HG03571 (cell line): ENCODE data around the gene SCGB1C2.

Source experiments
- ATAC-seq: cut with Tn5 transposase; IDR thresholded peaks from one replicate; pipeline ENCODE4 v1.9.1; 2021; ENCODE audit not compliant: unreplicated experiment

The SCGB1C2 gene

DNA sequence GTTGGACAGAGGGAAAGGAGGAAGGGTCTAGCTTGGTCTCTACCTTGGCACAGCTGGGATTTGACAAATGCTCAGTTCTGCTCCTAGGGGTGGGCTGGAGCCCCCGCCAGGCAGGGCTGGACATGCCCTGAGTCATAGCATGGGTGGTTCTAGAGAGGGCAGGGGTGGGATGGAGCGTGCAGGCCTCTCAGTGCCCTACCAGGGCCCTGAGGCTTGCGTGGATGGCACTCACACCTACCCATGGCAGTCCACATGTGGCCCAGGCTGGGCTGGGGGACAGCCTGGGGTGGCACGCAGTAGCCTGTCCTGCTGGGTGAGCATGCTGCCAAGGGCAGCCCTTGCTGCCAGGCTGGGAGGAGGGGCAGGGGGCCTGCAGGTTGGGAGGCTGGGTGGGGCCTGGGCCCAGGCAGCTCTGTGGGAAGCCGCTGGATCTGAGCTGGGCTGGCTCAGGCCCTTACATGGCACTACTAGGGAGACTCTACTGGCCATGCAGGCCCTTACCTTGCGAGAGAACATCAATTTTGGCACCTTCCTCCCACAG, 32.8 kb downstream of the SCGB1C2 start:
- no peak for ATAC-seq

DNA sequence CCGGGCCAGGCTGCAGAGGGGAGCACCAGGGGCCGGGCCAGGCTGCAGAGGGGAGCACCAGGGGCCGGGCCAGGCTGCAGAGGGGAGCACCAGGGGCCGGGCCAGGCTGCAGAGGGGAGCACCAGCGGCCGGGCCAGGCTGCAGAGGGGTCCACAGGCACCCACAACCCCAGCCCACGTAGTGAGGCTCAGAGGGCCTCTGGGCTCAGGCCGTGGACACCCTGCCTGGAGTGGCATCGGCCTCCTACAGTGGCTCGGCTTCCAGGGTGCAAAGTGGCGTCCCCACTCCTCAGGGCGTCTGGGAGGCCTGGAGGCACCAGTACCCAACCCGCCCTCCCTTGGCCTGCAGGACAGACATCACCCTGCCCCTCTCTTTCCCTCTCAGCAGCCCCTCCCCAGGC, 34.5 kb downstream of the SCGB1C2 start:
- ATAC-seq: no peak

DNA sequence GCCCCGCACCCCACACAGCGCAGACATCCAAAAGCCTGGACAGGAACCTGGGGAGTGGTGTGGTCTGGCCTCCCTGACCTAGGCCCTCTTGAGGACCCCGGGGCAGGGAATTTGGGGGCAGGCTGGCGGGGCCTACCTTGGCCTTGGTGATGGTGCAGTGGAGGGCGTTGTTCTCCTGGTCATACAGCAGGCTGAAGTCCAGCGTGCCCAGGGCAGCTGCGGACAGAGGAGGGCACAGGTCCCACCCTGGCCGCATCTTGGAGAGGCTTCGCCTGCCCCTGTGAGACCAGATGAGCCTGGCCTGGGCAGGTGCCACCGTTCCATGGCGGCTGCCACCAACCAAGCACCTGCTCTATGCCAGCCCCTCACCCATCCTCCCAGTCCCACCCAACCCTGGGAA, 35.0 kb downstream of the SCGB1C2 start:
- ATAC-seq: no peak

DNA sequence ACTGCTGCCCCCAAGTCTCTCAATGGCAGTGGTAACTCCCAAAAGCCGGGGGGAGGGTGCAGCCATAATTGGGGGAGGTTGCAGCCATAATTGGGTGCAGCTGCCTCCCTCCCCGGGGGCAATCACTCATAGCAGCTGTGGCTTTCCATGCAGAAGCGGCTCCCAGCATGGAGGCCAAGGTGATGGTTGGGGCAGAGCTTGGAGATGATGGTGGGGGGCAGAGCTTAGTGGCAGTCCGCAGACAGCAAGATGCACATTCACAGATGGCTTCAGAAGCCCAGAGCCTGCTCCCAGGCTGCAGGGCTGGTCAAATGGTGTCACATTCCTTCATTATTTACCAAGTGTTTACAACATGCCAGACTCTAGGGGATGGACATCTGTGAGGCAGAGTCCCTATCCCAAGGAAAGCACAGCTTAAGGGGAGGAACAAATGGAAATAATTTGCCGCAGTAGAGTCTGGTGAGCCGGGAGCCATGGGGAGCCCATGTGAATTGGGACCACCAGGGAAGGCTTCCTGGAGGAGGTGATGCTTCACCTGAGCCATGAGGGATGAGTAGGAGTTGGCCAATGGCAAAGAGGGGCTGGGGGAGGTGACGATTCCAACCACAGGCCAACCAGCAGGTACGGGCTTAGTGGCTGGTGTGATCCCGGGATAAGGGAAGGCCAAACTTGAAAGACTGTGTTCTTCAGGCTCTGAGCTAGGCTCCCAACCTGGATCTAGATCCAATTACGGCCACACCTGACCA, 36.0 kb downstream of the SCGB1C2 start:
- ATAC-seq: no peak

DNA sequence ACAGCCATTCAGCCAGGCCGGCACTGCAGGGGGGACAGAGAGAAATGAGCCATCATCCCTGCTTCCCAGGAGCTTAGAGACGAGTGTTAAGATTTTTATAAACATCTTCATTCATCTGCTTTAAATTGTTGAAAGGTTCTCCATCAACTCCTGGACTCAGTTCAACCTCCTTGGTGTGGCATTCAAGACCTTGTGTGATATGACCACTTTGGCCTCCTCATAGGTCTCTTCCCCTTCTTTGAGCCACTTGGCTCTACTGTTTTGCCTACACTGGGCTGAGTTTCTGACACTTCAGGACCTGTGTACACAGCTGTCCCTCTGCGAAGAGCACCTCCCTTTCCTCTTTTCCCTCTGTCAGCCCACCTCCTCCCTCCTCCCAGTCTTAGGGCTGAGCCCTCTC, 39.8 kb downstream of the SCGB1C2 start:
- ATAC-seq: no peak

DNA sequence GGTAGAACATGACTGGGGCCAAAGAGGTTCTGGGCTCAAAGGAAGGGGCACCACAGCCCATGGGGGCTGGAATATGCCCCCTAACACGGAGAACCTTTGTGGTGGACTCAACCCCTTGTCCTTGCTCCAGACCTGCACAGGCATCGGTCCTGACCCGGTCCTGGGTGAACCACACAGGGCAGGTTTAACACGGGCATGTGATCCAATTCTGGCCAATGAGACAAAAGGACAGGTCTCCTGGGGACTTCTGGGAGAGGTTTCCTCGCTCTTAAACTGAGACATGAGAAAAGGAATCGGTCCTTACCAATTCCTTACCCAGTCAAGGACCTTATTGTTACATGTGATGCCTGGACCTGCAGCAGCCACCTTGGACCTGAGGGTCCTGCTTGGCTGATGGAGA, 40.4 kb downstream of the SCGB1C2 start:
- ATAC-seq: no peak

DNA sequence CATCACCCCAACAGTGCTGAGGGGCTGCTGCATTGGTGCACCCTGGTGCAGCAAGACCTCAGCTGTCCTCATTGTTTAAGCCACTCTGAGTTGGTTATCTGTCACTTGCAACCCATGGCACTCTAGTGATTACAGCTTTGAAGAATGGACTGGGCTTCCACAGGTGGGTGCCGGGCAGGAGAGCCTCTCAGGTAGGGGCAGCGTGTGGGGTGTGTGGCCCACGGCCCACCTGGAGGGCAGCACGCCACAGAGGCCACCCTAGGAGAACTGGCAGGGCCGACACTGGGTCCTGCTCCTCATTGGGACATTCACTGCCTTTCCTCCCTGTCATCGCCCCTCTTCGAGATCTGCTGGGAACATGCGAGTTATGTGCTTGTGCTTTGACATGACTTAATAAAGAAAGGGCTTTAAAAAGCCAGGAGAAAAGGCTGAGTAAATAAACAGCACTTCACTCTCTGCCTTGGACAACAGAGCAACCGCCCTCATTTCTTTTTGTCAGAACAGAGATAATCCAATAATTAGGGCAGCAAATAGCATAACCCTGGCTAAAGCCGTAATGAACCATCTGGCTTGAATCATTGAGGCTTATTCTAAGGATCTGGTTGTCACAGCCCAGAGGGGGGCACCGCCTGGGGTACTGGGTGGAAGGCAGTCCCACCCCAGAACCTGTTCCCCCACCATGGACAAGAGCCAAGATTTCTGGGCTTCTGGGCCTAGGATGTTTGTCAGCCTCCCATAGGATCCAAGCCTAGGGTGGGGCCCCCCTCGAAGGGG, 41.1 kb downstream of the SCGB1C2 start:
- no peak for ATAC-seq

DNA sequence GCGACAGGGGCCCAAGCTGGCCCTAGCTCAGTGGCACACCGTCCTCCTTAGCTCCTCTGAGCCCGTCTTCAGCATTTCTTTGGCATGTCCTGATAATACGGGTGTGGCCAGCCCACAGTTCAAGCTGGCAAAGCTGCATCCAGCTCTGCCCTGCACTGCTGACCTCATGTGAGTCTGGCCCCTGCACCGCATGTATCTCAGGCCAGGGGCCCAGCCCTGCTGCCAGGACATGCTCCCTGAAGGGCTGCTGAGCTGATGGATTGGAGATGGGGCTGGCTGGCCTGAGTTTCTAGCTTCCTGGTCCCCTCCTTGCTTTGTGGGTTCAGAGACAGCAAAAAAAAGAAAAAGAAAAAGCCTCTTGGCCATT, 41.7 kb downstream of the SCGB1C2 start:
- no peak for ATAC-seq

DNA sequence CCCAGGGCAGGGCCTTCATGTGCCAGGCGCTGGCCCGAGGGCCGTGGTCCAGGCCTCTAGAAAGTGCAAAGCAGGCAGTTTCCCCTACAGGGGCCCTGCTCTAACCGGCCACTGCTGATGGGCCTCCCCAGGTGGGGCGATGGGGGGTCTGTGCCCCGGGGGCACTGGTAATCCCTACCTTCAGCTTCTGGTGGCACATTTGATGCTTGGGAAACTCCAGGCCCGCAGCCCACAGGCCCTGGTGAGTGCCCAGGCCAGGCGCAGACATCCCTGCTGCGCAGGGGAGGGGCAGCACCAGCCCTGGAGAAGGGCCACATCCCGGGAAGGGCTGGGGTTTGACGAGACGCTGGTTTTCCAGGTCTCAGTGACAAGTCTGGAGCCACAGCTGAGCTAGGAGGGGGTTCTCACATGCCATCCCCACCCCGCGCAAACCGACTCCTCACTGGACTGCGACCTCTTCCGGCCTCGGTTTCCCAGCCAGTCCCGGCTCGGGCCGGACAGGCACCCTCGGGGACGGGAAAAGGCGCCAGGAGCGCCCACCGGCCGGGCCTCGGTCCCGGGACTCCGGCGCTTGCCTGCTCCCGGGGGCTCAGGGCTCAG, 42.5 kb downstream of the SCGB1C2 start:
- ATAC-seq: no peak

DNA sequence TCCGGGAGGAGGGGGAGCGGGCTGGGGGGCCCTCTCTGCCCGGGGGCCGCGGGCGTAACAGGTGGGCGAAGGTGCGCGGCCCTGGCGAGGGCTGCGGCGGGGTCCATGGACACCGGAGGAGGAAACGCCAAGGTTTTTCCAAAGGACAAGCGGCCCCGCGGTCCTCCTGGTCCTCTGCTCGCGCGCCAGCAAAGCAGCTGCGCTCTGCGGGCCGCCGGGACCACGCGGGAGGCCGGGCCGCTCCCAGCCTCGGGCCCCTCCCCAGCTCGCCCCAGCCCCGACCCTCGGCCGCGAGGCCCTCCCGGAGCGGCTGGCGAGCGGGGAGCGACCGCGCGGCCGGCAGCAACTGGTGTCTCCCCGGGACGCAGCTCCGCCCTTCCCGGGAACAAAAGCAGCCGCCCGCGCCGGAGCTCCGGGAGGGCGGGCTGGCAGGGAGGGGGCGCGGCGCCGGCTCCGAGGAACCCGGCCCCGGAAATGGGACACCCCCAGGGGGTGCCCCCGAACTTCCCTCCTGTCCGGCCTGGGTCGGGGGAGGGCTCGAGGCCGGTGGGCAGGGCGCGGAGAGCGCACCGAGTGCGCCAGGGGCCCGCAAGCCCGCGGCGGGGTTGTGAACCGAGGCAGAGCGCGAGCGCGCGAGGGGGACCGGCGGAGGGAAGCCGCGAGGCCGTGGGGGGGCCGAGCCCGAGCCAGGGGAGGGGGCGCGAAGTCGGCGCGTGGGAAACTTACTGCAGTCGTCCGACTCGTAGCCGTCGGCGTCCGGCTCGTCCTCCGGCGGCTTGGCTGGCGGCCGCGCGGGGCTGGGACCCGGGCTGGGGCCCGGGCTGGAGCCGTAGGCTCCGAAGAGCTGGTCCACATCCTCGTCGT, 43.2 kb downstream of the SCGB1C2 start:
- ATAC-seq: no peak

DNA sequence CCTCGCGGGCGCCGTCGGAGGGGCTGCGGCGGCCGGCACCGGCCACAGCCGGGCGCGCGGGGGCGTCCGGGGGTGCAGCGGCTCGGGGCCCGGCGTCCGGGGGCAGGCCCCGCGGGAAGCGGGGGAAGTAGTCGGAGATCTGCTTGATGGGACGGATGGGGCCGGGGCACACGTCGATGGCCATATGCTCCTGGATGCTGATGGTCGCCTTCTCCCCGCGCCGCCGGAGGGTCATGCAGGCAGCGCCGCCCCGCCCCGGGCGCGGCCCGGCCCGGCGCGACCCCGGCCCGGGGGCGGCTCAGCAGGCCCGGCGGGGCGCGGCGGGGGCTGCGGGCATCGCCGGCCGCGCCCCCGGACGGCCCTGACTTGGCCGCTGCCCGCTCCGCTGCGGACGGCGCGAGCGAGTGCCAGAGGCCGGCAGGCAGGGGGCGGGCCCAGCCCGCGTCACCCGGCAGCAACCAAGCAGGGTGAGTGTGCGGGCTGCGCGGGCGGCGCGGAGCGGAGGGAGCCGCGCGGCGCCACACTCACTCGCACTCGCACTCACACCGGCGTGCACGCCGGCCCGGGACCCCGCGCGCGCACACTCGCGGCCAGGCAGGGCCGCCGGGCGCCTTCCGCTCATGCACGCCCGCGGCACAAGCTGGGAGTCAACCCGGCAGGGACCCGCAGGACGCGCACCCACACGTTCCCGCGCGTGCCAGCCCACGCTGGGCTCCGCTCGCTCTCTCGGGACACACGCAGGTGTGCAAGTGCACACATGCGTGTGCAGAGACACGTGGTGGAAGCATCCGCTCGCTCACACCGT, 44.1 kb downstream of the SCGB1C2 start, which contains the start of gene DOC2B:
TSS of gene DOC2B (minus strand) at position 406 of the 805 bp plus-strand sequence. CDS start at position 235, 171 bp downstream.
- ATAC-seq: no peak

DNA sequence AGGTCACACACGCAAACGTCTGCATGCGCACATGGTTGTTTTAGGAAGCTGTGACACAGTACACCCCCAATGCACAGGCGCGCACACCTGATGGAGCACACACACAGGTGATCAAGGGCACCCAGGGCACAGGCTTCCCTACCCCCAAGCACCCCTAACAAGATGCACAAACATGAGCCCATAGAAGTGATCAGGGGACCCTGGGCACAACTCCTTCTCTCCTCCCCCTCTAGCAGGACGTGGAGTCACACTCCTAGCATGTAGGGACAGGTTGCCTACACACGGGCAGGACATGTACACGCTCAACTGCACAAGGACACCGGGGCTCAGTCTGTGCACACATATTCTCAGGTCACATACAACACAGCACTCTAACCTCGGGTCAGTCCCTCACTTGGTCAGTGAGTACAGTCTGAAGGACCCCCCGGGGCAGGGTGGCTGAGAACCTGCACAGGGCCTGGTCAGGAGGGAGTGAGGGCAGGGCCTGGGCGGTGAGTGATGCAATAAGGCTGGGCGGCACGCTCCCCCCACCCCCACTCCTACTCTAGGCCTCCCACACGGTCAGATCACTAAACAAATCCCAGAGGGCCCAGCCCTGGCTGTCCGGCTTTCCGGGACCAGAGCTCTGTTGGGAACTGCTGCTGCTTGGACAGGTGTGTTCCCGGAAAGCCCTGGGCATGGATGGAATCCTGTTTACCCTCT, 44.8 kb downstream of the SCGB1C2 start:
- ATAC-seq: no peak

DNA sequence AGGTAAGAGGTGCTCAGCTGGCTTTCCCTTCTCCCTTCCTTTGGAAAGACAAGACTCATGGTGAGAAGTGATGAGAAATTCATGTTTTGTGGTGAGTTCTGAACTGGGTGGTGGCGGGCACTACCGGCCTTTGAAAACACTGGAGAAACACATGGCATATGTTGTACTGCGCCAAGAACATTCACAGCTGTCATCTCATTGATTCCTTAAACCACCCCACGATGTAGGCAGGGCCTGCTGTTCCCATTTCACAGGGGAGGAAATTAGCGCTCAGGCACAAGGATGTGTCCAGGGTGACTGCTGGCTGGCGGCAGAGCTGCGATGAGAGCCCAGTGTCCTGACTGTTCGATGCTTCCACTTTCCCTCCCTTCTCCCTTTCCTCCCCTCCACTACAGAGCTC, 45.7 kb downstream of the SCGB1C2 start:
- no peak for ATAC-seq

DNA sequence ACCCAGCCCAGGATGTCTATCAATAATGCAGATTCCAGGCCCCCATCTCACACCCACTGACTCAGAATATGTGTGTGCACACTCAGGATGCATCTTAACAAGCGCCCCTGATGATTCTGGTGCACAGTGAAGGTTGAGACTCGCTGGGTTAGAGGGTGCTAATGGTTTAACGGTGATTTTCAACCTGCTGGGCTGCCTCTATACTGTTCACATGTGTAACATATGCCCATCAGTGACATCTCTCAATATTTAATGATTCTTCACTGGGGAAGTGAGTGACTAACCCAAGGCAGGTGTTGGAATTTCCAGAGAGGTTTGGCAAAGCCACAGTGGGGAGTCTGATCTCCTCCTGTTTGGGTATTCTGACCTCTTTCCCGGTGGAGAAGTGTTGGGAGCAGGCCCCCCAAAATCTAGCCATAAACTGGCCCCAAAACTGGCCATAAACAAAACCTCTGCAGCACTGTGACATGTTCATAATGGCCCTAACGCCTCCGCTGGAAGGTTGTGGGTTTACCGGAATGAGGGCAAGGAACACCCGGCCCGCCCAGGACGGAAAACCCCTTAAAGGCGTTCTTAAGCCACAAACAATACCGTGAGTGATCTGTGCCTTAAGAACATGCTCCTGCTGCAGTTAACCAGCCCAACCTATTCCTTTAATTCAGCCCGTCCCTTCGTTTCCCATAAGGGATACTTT, 48.2 kb downstream of the SCGB1C2 start:
- ATAC-seq: no peak

DNA sequence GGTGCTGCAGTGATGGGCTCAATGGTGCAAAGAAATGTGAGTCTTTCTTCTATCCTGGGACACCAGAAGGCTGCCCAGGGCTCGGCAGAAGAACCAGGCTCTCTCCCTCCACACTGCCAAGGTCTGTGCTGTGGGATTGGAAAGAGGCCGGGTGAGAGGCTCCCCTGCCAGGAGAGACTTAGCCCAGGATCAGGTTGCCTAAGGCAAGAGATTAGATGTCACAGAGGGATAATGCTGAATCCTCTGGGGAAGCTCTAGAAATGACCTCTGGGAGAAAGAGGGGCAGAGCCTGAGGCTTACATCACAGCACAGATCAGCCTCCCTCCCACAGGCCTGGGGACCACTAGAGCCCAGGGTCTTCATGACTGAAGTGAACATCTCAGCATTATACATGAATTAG, 49.8 kb downstream of the SCGB1C2 start:
- ATAC-seq: no peak
